ENCODE results near the gene C20orf173. TPM values are rescaled to one million over a fixed set of nuclear protein-coding genes. Genes with fewer than 3 reads are reported as not detected.
"Not testable (repeated sequence)": the region's sequence is repeated elsewhere in the genome, so short reads cannot be mapped to it uniquely, and the experiment has no call there.

C20orf173 gene
- total RNA-seq, 1 donor from 2014 or later, result not detected

DNA sequence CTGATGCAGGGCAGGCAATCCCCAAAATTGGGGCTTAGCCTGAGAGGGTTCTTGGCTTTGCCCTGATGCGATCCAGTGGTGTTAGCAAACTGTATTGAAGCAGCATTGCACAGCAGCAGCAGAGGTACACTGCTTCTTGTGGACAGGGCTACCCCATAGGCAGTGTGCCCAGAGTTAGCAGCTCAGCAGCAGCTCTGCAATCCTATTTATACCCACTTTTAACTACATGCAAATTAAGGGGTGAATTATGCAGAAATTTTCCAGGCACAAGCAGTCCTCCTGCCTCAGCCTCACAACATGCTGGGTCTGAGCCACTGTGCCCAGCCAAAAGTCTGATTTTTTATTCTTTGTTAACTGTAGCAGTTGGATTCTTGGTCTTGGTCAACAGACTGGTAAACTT, 3.8 kb downstream of the C20orf173 start:
- TF ChIP-seq, protein P1, sequence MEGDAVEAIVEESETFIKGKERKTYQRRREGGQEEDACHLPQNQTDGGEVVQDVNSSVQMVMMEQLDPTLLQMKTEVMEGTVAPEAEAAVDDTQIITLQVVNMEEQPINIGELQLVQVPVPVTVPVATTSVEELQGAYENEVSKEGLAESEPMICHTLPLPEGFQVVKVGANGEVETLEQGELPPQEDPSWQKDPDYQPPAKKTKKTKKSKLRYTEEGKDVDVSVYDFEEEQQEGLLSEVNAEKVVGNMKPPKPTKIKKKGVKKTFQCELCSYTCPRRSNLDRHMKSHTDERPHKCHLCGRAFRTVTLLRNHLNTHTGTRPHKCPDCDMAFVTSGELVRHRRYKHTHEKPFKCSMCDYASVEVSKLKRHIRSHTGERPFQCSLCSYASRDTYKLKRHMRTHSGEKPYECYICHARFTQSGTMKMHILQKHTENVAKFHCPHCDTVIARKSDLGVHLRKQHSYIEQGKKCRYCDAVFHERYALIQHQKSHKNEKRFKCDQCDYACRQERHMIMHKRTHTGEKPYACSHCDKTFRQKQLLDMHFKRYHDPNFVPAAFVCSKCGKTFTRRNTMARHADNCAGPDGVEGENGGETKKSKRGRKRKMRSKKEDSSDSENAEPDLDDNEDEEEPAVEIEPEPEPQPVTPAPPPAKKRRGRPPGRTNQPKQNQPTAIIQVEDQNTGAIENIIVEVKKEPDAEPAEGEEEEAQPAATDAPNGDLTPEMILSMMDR (IDR thresholded peaks at IDR 0.05; ENCODE audit: insufficient read depth, low read depth, low read length), result no peak
- Mint-ChIP-seq H3K36me3 (ENCODE audit: low read depth, unreplicated experiment) (peaks cover 2% of the 10 kb centered on the region), H3K27ac (ENCODE audit: unreplicated experiment) (no peak overlapping the region), H3K27me3 (ENCODE audit: low read depth, unreplicated experiment) (peaks cover 2% of the 10 kb centered on the region), H3K9me3 (ENCODE audit: unreplicated experiment) (peaks cover 5% of the 10 kb centered on the region), H3K4me1 (ENCODE audit: low read depth, unreplicated experiment) (peaks cover 5% of the 10 kb centered on the region), H3K4me3 (ENCODE audit: unreplicated experiment) (no peak overlapping the region)
- Histone ChIP-seq H3K9me3 (ENCODE audit: insufficient read depth, low read depth, low read length) (no peaks in the 10 kb centered on the region), H4K20me1 (ENCODE audit: insufficient read depth, low read length) (no peaks in the 10 kb centered on the region), H2AFZ (ENCODE audit: low read depth, low read length) (no peak overlapping the region), H3K4me1 (ENCODE audit: insufficient read depth, low read length) (no peaks in the 10 kb centered on the region), H3K4me3 (ENCODE audit: insufficient read depth, low read depth, low read length) (no peak overlapping the region), H3K27ac (ENCODE audit: low read depth, low read length) (no peak overlapping the region), H3K79me2 (ENCODE audit: insufficient read depth, low read length) (no peaks in the 10 kb centered on the region), H3K36me3 (ENCODE audit: insufficient read depth, low read length) (no peaks in the 10 kb centered on the region), H3K4me2 (ENCODE audit: low read length) (no peak overlapping the region), H3K27me3 (ENCODE audit: insufficient read depth, low read length) (no peaks in the 10 kb centered on the region), H3K9ac (ENCODE audit: low read length) (no peak overlapping the region)
- DNase-seq (ENCODE audit: low read depth) (no peak), FAIRE-seq (no peak)

DNA sequence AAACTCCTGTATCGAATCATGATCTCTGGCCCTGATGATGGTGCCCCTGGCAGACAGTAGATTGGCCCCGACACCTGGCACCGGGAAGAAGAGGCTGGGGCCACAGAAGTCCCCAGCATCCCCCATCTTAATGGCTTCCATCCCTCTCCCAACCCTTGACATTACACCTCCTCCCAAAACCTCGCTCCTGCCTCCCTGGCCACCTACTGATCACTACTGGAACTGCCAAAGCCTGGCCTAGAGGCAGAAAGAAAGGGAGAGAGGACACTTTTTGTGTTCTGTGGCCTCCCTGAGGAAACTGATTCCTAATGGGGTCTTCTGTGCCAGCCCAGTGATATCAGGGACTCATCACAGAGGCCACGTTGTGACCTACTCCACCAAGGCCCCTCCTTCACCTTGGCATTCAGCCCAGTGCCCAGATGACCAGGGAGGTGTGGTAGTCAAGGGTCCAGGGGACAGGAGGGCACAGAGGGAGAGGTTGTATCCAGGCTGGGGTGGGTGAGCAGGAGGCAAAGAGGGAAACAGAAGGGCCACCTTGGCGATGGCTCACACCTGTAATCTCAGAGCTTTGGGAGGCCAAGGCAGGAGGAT, 6.1 kb downstream of the C20orf173 start:
- H3K4me2 ChIP-seq (ENCODE audit: low read length), result no peak overlapping the region
- H3K9me3 ChIP-seq (ENCODE audit: insufficient read depth, low read depth, low read length), result no peaks in the 10 kb centered on the region
- no peak overlapping the region for H3K27ac ChIP-seq (ENCODE audit: low read depth, low read length)
- no peak overlapping the region for H2AFZ ChIP-seq (ENCODE audit: low read depth, low read length)
- no peaks in the 10 kb centered on the region for H3K36me3 ChIP-seq (ENCODE audit: insufficient read depth, low read length)
- H3K4me3 Mint-ChIP-seq (ENCODE audit: unreplicated experiment), result no peak overlapping the region
- DNase-seq (ENCODE audit: low read depth), result no peak
- TF ChIP-seq, protein P1 (IDR thresholded peaks at IDR 0.05; ENCODE audit: insufficient read depth, low read depth, low read length), result peak; percentile 43
- no peak for TF ChIP-seq EZH2 (IDR thresholded peaks at IDR 0.05; ENCODE audit: insufficient read depth, low read length)
- H3K27ac Mint-ChIP-seq (ENCODE audit: unreplicated experiment), result no peak overlapping the region
- peaks cover 2% of the 10 kb centered on the region for H3K27me3 Mint-ChIP-seq (ENCODE audit: low read depth, unreplicated experiment)
- peaks cover 5% of the 10 kb centered on the region for H3K9me3 Mint-ChIP-seq (ENCODE audit: unreplicated experiment)
- no peaks in the 10 kb centered on the region for H3K79me2 ChIP-seq (ENCODE audit: insufficient read depth, low read length)
- FAIRE-seq, result no peak
- no peak overlapping the region for H3K9ac ChIP-seq (ENCODE audit: low read length)
- H4K20me1 ChIP-seq (ENCODE audit: insufficient read depth, low read length), result no peaks in the 10 kb centered on the region
- H3K27me3 ChIP-seq (ENCODE audit: insufficient read depth, low read length), result no peaks in the 10 kb centered on the region
- H3K36me3 Mint-ChIP-seq (ENCODE audit: low read depth, unreplicated experiment), result peaks cover 2% of the 10 kb centered on the region
- no peak overlapping the region for H3K4me3 ChIP-seq (ENCODE audit: insufficient read depth, low read depth, low read length)
- H3K4me1 Mint-ChIP-seq (ENCODE audit: low read depth, unreplicated experiment), result peaks cover 5% of the 10 kb centered on the region
- no peaks in the 10 kb centered on the region for H3K4me1 ChIP-seq (ENCODE audit: insufficient read depth, low read length)

DNA sequence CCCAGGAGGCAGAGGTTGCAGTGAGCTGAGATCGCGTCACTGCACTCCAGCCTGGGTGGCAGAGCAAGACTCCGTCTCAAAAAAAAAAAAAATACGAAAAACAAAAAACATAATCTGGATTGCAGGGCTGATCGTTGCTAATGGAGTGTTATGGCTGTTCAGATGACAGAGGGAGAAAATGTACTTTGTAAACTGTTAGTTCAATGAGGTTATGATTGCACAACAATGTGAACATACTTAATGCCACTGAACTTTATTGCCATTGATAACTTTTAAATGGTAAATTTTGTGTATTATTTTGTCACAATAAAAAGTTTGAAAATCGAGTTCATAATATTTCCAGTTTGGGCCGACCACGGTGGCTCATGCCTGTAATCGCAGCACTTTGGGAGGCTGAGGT, 10.5 kb downstream of the C20orf173 start:
- DNase-seq (ENCODE audit: low read depth) (no peak), FAIRE-seq (no peak)
- no peak for TF ChIP-seq EZH2 (IDR thresholded peaks at IDR 0.05; ENCODE audit: insufficient read depth, low read length)
- TF ChIP-seq, protein P1 (IDR thresholded peaks at IDR 0.05; ENCODE audit: insufficient read depth, low read depth, low read length), result no peak
- no peak overlapping the region for H3K9ac ChIP-seq (ENCODE audit: low read length)
- Mint-ChIP-seq H3K4me1 (ENCODE audit: low read depth, unreplicated experiment) (peaks cover 19% of the 10 kb centered on the region), H3K27me3 (ENCODE audit: low read depth, unreplicated experiment) (no peaks in the 10 kb centered on the region), H3K36me3 (ENCODE audit: low read depth, unreplicated experiment) (peaks cover 7% of the 10 kb centered on the region), H3K27ac (ENCODE audit: unreplicated experiment) (no peak overlapping the region), H3K4me3 (ENCODE audit: unreplicated experiment) (no peak overlapping the region), H3K9me3 (ENCODE audit: unreplicated experiment) (peaks cover 5% of the 10 kb centered on the region)
- no peaks in the 10 kb centered on the region for H3K27me3 ChIP-seq (ENCODE audit: insufficient read depth, low read length)
- no peak overlapping the region for H2AFZ ChIP-seq (ENCODE audit: low read depth, low read length)
- peaks cover 23% of the 10 kb centered on the region for H4K20me1 ChIP-seq (ENCODE audit: insufficient read depth, low read length)
- no peaks in the 10 kb centered on the region for H3K9me3 ChIP-seq (ENCODE audit: insufficient read depth, low read depth, low read length)
- H3K4me3 ChIP-seq (ENCODE audit: insufficient read depth, low read depth, low read length), result no peak overlapping the region
- no peaks in the 10 kb centered on the region for H3K79me2 ChIP-seq (ENCODE audit: insufficient read depth, low read length)
- peaks cover 13% of the 10 kb centered on the region for H3K4me1 ChIP-seq (ENCODE audit: insufficient read depth, low read length)
- no peak overlapping the region for H3K27ac ChIP-seq (ENCODE audit: low read depth, low read length)
- no peak overlapping the region for H3K4me2 ChIP-seq (ENCODE audit: low read length)
- peaks cover 2% of the 10 kb centered on the region for H3K36me3 ChIP-seq (ENCODE audit: insufficient read depth, low read length)

DNA sequence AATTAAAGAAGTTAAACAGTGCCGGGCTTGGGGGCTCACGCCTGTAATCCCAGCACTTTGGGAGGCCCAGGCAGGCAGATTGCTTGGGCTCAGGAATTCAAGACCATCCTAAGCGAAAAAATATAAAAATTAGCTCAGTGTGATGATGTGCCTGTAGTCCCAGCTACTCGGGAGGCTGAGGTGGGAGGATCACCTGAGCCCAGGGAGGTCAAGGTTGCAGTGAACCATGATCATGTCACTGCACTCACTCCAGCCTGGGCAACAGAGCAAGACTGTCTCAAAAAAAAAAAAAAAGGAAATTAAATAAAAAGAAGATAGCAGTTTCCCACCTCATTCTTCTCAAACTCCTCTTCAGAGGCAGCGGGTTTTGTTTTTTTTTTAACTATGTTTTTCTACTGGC, 11.7 kb downstream of the C20orf173 start:
- H3K36me3 ChIP-seq (ENCODE audit: insufficient read depth, low read length); H3K27ac ChIP-seq (ENCODE audit: low read depth, low read length); H3K4me2 ChIP-seq (ENCODE audit: low read length); H3K4me3 Mint-ChIP-seq (ENCODE audit: unreplicated experiment); H3K27me3 Mint-ChIP-seq (ENCODE audit: low read depth, unreplicated experiment); H3K27ac Mint-ChIP-seq (ENCODE audit: unreplicated experiment); H3K27me3 ChIP-seq (ENCODE audit: insufficient read depth, low read length); H3K4me3 ChIP-seq (ENCODE audit: insufficient read depth, low read depth, low read length); H3K9ac ChIP-seq (ENCODE audit: low read length); H3K79me2 ChIP-seq (ENCODE audit: insufficient read depth, low read length); H3K36me3 Mint-ChIP-seq (ENCODE audit: low read depth, unreplicated experiment); DNase-seq (ENCODE audit: low read depth); FAIRE-seq; H3K9me3 ChIP-seq (ENCODE audit: insufficient read depth, low read depth, low read length); H2AFZ ChIP-seq (ENCODE audit: low read depth, low read length); H3K9me3 Mint-ChIP-seq (ENCODE audit: unreplicated experiment): not testable (repeated sequence)
- peaks cover 13% of the 10 kb centered on the region for H3K4me1 ChIP-seq (ENCODE audit: insufficient read depth, low read length)
- H3K4me1 Mint-ChIP-seq (ENCODE audit: low read depth, unreplicated experiment), result peaks cover 19% of the 10 kb centered on the region
- H4K20me1 ChIP-seq (ENCODE audit: insufficient read depth, low read length), result peaks cover 23% of the 10 kb centered on the region

All from astrocyte (in vitro differentiated cells and primary cell).